HUES64 (cell line): Measurements from ENCODE around the gene ZNF579. TPM values are rescaled to one million over a fixed set of nuclear protein-coding genes. Genes with fewer than 3 reads are reported as not detected.

Experiments used
- H3K27ac ChIP-seq: 2 replicates; pipeline ENCODE4 v1.7.0; 2013; ENCODE audit warnings: low read depth, low read length, inconsistent platforms
- H3K27me3 ChIP-seq: 2 replicates; pipeline ENCODE4 v1.6.1; 2013; ENCODE audit warnings: mild to moderate bottlenecking, low read length; ENCODE audit not compliant: insufficient read depth
- H3K36me3 ChIP-seq: 2 replicates; pipeline ENCODE4 v1.6.1; 2013; ENCODE audit warnings: mild to moderate bottlenecking, low read length; ENCODE audit not compliant: insufficient read depth
- H3K4me1 ChIP-seq: 2 replicates; pipeline ENCODE4 v1.6.1; 2013; ENCODE audit warnings: mild to moderate bottlenecking, low read length, moderate library complexity; ENCODE audit not compliant: insufficient read depth
- H3K4me3 ChIP-seq: 2 replicates; pipeline ENCODE4 v1.5.1; 2013; ENCODE audit warnings: mild to moderate bottlenecking, low read length, moderate library complexity
- H3K9ac ChIP-seq: 2 replicates; pipeline ENCODE4 v1.6.1; 2013; ENCODE audit warnings: mild to moderate bottlenecking, low read depth, low read length
- H3K9me3 ChIP-seq: 2 replicates; pipeline ENCODE4 v1.6.1; 2013; ENCODE audit warnings: low read depth, low read length; ENCODE audit not compliant: insufficient read depth
- WGBS: fragments of 150-250, 120-280 bp; methylation state at CpG from one replicate; pipeline ENCODE4 v1.1.7; 2013; ENCODE audit warnings: missing lambda C conversion rate; 5-methylcytosine and 5-hydroxymethylcytosine counted together
- polyA plus RNA-seq, 2 experiments: library from polyadenylated mRNA; stranded (reverse); fragments of 50-300 nt; gene quantifications; one replicate each; pipeline ENCODE4 v1.2.3, GENCODE V29; 2013

ZNF579 gene, protein sequence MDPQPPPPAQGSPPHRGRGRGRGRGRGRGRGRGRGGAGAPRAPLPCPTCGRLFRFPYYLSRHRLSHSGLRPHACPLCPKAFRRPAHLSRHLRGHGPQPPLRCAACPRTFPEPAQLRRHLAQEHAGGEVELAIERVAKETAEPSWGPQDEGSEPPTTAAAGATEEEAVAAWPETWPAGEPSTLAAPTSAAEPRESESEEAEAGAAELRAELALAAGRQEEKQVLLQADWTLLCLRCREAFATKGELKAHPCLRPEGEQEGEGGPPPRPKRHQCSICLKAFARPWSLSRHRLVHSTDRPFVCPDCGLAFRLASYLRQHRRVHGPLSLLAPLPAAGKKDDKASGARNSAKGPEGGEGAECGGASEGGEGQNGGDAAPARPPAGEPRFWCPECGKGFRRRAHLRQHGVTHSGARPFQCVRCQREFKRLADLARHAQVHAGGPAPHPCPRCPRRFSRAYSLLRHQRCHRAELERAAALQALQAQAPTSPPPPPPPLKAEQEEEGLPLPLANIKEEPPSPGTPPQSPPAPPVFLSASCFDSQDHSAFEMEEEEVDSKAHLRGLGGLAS
- 13.6 TPM for polyA plus RNA-seq (2013, experiment 1 of 2)
- 15.6 TPM for polyA plus RNA-seq (2013, experiment 2 of 2)

DNA sequence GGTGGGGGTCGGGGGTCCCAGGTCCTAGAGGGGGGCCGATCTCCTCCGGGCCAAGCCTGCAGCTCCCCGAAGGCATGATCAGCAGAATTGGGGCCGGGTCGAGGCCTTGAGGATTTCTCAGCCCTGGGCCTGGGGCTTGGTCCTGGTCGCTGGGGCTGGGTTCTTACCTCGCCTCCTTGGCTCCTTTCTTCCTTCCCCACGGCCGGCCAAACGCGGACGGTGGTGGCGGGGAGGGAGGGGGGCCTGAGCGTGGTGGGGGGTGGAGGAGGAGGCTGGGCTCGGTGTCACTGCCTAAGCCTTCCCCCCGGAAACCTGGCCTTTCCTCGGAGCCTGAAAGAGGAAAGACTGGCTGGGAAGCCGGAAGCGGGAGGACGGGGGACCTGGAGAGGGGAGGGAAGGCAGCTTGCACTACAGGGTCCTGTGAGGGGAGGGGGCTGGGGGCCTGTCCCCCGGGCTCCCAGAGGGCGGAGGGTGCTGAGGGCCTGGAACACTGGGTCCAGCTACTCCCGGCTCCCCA lies at the start of gene ZNF579:
Gene ZNF579 (minus strand): TSS at position 221 of the 517 bp plus-strand sequence. CDS start 1,209 bp downstream, outside the sequence.
- peak within 1 kb of the TSS; percentile 84 for H3K9ac ChIP-seq
- H3K36me3 ChIP-seq, result peaks cover 15% of the 10 kb centered on the region
- 3% methylated on average over 18 of the region's 24 CpGs for WGBS
- peak within 1 kb of the TSS; percentile 90 for H3K27ac ChIP-seq
- H3K4me1 ChIP-seq, result 0 out of 2 replicates have a peak, but pooled peaks cover 4% of the 10 kb centered on the region
- no peaks in the 10 kb centered on the region for H3K27me3 ChIP-seq
- peak within 1 kb of the TSS; percentile 76 for H3K4me3 ChIP-seq
- no peaks in the 10 kb centered on the region for H3K9me3 ChIP-seq

DNA sequence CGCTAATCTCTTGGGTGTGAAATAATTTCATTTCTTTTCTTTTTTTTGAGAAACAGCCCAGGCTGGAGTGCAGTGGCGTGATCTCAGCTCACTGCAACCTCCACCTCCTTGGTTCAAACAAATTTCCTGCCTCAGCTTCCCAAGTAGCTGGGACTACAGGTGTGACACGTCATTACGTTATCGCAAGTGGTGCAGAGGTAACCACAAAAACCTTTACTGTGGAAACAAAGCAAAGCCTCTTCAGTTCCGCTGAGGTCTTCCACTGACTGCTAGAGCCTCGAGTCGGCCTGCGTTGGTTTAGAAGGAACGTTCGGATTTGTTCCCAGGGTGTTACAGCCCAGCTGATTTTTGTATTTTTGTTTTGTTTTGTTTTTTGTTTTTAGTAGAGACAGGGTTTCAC lies 45.7 kb upstream of the ZNF579 start:
- Histone ChIP-seq H3K36me3 (no peaks in the 10 kb centered on the region), H3K4me3 (no peak overlapping the region), H3K9ac (no peak overlapping the region), H3K9me3 (no peaks in the 10 kb centered on the region), H3K27me3 (no peaks in the 10 kb centered on the region), H3K4me1 (no peaks in the 10 kb centered on the region), H3K27ac (no peak overlapping the region)
- 92% methylated on average over 10 of the region's 11 CpGs for WGBS

DNA sequence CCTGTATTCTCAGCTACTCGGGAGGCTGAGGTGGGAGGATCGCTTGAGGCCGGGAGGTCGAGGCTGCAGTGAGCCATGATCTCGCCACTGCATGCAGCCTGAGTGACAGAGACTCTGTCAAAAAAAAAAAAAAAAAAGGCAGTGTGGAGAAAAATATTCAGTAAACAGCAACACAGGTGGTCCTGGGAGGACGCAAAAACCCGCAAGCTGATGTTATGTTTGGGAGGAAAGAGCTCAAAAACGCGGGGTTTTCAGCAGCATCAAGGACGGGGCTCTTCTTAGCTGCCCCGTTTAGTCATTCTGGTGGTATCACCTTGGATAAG lies 44.3 kb upstream of the ZNF579 start:
- 62% methylated on average over 11 of the region's 11 CpGs for WGBS
- Histone ChIP-seq H3K4me3 (peak overlapping the region; percentile 61), H3K4me1 (no peaks in the 10 kb centered on the region), H3K9me3 (no peaks in the 10 kb centered on the region), H3K9ac (no peak overlapping the region), H3K27ac (peak overlapping the region; percentile 99; the same call in 1 of the 2 replicates), H3K27me3 (no peaks in the 10 kb centered on the region), H3K36me3 (peaks cover 12% of the 10 kb centered on the region; the same call in 1 of the 2 replicates)

DNA sequence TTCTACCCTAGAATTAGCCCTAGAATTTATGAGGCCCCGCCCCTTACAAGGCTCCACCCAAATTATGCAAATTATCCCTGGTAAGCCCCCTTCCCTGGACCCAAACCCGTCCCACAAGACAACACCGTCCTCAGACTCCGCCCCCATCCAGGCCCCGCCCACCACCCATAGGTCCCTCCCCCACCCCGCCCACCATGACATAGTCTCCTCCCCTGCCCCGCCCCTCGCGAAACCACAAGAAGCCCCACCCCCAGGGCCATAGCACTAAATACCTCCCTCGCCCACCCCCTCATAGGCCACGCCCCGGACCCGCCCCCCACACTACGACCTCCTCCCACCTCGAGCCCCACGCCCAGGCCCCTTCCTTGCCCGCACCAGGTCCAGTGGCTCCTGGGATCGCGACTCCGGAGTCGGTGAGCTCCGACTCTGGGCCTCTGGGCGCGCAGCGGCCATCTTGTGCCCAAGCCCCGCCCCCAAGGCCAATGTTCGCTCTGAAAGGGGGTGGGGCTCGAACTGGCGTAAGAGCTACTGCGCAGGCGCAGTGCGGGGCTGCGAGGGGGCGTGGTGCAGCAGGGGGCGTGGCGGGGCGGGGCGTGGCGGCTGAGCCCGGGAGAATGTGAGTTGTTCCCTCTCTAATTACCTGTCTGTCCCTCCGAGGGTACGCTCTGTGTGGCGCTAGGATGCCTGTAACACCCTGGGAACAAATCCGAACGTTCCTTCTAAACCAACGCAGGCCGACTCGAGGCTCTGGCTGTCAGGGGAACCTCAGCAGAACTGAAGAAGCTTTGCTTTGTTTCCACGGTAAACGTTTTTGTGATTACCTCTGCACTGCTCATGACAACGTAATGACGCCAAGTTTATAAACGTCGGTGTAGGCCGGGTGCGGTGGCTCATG lies 43.7 kb upstream of the ZNF579 start, which contains the start of gene ZNF784:
Gene ZNF784 (minus strand): TSS at position 458 of the 895 bp plus-strand sequence. CDS start 5 bp downstream, at position 453.
- Histone ChIP-seq H3K27ac (peak within 1 kb of the TSS; percentile 99), H3K27me3 (no peaks in the 10 kb centered on the region), H3K9ac (peak within 1 kb of the TSS; percentile 74), H3K9me3 (no peaks in the 10 kb centered on the region), H3K4me1 (no peaks in the 10 kb centered on the region), H3K36me3 (peaks cover 12% of the 10 kb centered on the region; the same call in 1 of the 2 replicates), H3K4me3 (peak within 1 kb of the TSS; percentile 61)
- WGBS, result 2% methylated on average over 52 of the region's 56 CpGs

DNA sequence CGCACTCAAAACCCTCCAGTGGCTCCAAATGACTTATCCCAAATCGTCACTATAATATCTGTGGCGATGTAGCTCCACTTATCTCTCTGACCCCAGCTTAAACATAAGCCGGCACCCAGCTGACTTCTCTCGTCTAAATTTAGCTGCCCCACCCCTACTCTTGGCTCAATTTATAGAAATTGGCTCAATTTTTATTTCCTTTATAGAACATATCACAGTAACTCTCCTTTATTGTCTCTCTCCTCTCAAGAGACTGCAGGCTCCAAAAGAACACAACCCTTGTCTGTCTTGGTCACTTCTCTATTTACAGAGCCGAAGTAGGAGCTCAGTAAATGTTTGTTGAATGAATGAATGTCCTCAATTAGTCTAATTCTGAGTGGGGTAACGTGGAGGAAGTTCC lies 42.9 kb upstream of the ZNF579 start:
- H3K27me3 ChIP-seq, result no peaks in the 10 kb centered on the region
- no peak overlapping the region for H3K27ac ChIP-seq

DNA sequence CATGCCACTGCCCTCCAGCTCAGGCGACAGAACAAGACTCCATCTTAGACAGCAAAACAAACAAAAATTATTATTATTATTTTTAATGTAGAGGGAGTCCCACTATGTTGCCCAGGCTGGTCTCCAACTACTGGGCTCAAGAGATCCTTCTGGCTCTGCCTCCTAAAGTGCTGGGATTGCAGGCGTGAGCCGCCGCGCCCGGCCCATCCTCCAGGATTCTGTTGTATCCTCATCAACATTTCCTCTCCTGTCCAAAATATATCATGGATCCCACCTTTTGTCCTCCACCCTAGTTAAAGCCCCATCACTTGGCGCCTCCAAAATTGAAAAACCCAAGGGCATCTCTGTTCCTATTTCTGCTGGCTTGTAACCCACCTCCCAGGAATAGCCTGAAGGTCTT lies 42.5 kb upstream of the ZNF579 start:
- H3K27ac ChIP-seq, result no peak overlapping the region
- no peak overlapping the region for H3K4me3 ChIP-seq
- no peaks in the 10 kb centered on the region for H3K4me1 ChIP-seq
- no peak overlapping the region for H3K9ac ChIP-seq
- H3K9me3 ChIP-seq, result no peaks in the 10 kb centered on the region
- 97% methylated on average over 6 of the region's 7 CpGs for WGBS
- no peaks in the 10 kb centered on the region for H3K27me3 ChIP-seq
- peaks cover 12% of the 10 kb centered on the region; the same call in 1 of the 2 replicates for H3K36me3 ChIP-seq

More for the DNA sequence above, 42.9 kb upstream of the ZNF579 start:
- H3K4me1 ChIP-seq, result no peaks in the 10 kb centered on the region
- no peaks in the 10 kb centered on the region for H3K9me3 ChIP-seq
- H3K9ac ChIP-seq, result no peak overlapping the region
- WGBS, result 92% methylated on average over 6 of the region's 7 CpGs
- H3K36me3 ChIP-seq, result peaks cover 12% of the 10 kb centered on the region; the same call in 1 of the 2 replicates
- peak overlapping the region; percentile 45 for H3K4me3 ChIP-seq

DNA sequence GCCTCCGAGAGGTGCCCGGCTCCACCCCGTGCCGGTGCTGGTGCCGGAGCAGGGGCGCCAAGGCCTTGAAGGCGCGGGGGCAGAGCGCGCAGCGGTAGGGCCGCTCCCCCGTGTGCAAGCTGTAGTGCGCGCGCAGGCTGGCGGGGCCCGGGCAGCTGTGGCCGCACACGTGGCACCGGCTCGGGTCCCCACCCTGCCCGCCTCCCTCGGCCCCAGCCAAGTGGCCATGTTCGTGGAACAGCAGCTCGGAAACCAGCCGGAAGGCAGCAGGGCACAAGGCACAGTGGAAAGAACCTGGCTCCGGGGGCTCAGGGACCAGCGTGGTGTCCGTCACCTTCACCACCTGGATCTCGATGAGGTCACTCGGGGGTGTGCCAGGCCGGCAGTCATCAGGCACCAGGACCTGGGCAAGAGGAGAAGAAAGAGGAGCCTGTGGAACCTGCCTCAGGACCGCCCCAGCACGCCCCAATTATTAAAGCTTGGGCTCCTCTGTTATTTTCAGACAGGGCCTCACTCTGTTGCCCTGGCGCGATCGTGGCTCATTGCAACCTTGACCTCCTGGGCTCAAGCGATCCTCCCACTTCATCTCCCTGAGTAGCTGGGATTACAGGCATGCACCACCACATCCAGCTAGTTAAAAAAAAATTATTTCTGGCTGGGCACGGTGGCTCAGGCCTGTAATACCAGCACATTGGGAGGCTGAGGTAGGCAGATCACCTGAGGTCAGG lies 41.8 kb upstream of the ZNF579 start:
- no peaks in the 10 kb centered on the region for H3K9me3 ChIP-seq
- H3K4me3 ChIP-seq, result no peak overlapping the region
- H3K27me3 ChIP-seq, result no peaks in the 10 kb centered on the region
- H3K4me1 ChIP-seq, result no peaks in the 10 kb centered on the region
- H3K27ac ChIP-seq, result no peak overlapping the region
- H3K9ac ChIP-seq, result no peak overlapping the region
- peaks cover 16% of the 10 kb centered on the region for H3K36me3 ChIP-seq
- 96% methylated on average over 40 of the region's 40 CpGs for WGBS

DNA sequence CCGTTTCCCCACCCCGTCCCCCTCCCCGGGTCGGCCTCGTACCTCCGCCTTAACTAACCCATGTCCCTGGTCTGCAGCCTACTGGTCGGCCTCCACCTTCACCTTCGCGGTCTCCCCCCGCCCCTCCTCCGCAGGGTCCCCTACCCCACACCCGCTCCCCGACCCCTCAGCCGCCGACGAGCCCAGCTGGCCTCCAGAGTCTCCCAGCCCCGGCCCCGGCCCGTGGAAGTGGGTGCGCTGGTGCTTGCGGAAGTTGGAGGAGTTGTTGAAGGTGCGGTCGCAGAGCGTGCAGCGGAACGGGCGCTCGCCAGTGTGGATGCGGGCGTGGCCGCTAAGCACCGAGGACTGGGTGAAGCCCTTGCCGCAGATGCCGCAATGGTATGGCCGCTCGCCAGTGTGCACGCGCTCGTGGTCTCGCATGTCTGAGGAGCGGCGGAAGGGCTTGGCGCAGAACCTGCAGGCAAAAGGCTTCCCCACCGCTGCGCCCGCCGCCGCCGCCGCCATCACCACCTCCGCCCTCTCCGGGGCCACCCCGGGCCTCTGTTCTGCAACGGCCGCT lies 41.1 kb upstream of the ZNF579 start:
- H3K9me3 ChIP-seq, result no peaks in the 10 kb centered on the region
- WGBS, result 97% methylated on average over 55 of the region's 55 CpGs
- peaks cover 20% of the 10 kb centered on the region for H3K36me3 ChIP-seq
- H3K4me3 ChIP-seq, result no peak overlapping the region
- no peaks in the 10 kb centered on the region for H3K27me3 ChIP-seq
- no peaks in the 10 kb centered on the region for H3K4me1 ChIP-seq
- no peak overlapping the region for H3K27ac ChIP-seq
- H3K9ac ChIP-seq, result no peak overlapping the region

DNA sequence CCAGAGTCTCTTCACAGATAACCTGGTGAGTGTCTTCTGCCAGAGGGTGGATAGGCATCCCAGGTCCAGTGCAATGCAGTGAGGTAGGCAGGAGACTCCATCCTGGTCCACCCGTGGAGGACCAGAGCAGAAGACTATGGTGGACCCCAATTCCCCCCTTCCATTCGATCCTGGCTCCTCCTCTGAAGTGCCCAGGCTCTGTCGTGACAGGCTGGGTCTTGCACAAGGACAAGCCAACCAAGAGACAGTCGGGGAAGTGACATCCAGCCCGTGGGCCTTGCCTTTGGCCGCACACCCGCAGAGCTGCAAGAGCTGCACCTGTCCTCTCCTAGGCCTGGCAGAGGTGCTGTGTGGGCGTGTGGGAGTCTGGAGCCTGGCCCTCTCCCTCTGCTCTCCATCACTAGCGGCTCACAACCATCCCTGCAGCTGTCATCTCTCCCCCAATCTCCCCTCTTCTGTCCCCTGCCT lies 40.6 kb upstream of the ZNF579 start:
- Histone ChIP-seq H3K27ac (no peak overlapping the region), H3K9me3 (no peaks in the 10 kb centered on the region), H3K27me3 (no peaks in the 10 kb centered on the region), H3K36me3 (peaks cover 25% of the 10 kb centered on the region), H3K9ac (no peak overlapping the region), H3K4me3 (no peak overlapping the region), H3K4me1 (no peaks in the 10 kb centered on the region)
- 94% methylated on average over 9 of the region's 9 CpGs for WGBS
